Pulmonary artery endothelial cell (primary cell): Measurements from ENCODE around the gene SLC24A2. TPM values are rescaled to one million over a fixed set of nuclear protein-coding genes. Genes with fewer than 3 reads are reported as not detected.

Experiments
- DNase-seq: peaks from one replicate; pipeline ENCODE4 v3.0.0-alpha.2; 2011; ENCODE audit warnings: low read depth, low spot score
- total RNA-seq: library from RNA; depleted of rRNA; stranded (reverse); fragments of >200 nt; gene quantifications from 2 replicates; pipeline ENCODE4 v1.2.3, GENCODE V29; 2014

Gene SLC24A2
- total RNA-seq, 1 donor from 2014 or later: not detected

GRCh38 chr9:19759066-19759465, 29.8 kb downstream of the SLC24A2 start:
- no peak for DNase-seq

DNA sequence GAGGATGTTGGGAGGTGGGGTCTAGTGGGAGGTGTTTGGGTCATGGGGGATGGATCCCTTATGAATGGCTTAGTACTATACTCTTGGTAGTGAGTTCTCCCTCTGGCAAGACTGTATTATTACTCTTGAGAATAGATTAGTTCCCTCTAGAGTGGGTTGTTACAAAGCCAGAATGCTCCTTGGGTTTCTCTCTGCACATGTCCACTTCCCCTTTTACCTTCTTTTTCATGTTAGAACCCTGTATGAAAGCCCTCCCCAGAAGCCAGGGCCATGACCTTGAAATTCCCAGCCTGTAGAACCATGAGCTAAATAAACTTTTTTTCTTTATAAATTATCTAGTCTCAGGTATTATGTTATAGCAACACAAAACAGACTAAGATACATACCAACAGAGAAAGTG, 31.1 kb downstream of the SLC24A2 start:
- DNase-seq: no peak

DNA sequence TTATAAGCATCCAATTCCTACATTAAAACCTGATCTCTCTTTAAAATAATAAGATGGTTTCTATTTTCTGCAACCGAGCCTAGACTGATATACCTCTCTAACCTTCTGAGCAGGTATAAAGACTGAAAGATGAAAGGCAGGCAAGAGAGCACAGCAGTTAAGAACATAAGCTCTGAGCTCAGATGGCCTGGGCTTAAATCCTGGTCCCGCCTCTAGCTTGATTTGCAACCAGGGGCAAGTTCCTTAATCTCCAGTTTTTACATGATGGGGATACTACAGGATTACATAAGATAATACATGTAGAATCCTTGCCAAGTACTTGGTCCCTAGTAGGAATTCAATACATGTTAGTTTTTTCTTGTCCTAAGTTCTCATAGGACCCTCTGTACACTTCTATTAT, 33.9 kb downstream of the SLC24A2 start:
- no peak for DNase-seq

- peak; percentile 26 for DNase-seq
Measured at GRCh38 chr9:19748278-19749126, 40.3 kb downstream of the SLC24A2 start.

GRCh38 chr9:19746223-19746622, 42.6 kb downstream of the SLC24A2 start:
- no peak for DNase-seq

GRCh38 chr9:19741178-19741577, 47.7 kb downstream of the SLC24A2 start:
- no peak for DNase-seq
